Measurements from ENCODE around the gene CCNA2.

CCNA2 gene

GRCh38 chr4:121773883-121774282 lies 49.8 kb downstream of the CCNA2 start:
- DNase-seq (ENCODE audit: low spot score), result no peak

- no peak for DNase-seq (ENCODE audit: low spot score)
These were observed 51.8 kb downstream of the CCNA2 start for GRCh38 chr4:121771869-121772268.

- DNase-seq (ENCODE audit: low spot score), result no peak
These were observed 54.3 kb downstream of the CCNA2 start for GRCh38 chr4:121769341-121769740.

DNA sequence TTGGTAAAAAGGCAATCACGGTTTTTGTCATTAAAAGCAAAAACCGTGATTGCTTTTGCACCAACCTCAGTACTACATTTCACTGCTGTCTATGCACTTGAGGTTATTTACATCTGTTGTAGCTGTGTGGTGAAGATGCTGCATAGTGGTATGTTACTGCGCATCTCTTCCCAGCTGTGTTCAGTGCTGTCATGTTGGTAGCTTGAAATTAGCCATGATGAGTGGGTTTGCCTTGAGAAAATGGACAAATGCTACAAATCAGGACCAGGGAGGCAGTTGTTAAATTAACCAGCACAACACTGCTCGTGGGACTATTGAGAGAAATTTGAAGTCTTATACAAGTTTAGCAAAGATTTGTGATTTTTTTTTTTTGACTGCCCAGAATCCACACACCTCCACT lies 56.5 kb downstream of the CCNA2 start:
- DNase-seq (ENCODE audit: low spot score), result no peak
